Endothelial cell (in vitro differentiated cells): ENCODE data around the gene DIDO1. TPM values are rescaled to one million over a fixed set of nuclear protein-coding genes. Genes with fewer than 3 reads are reported as not detected.

ENCODE experiments used
- DNase-seq: peaks from one replicate; pipeline ENCODE4 v3.0.0; 2021; ENCODE audit warnings: low spot score
- H3K27ac Mint-ChIP-seq: one replicate; pipeline ENCODE4 v1.8.0; 2021; ENCODE audit warnings: mixed read lengths, inconsistent platforms; ENCODE audit not compliant: unreplicated experiment
- H3K27me3 Mint-ChIP-seq: one replicate; pipeline ENCODE4 v1.8.0; 2021; ENCODE audit warnings: mild to moderate bottlenecking, moderate library complexity, mixed read lengths, inconsistent platforms; ENCODE audit not compliant: unreplicated experiment
- H3K36me3 Mint-ChIP-seq: one replicate; pipeline ENCODE4 v1.8.0; 2021; ENCODE audit warnings: mild to moderate bottlenecking, low read depth, mixed read lengths, inconsistent platforms; ENCODE audit not compliant: unreplicated experiment
- H3K4me1 Mint-ChIP-seq: one replicate; pipeline ENCODE4 v1.8.0; 2021; ENCODE audit warnings: mild to moderate bottlenecking, mixed read lengths, inconsistent platforms; ENCODE audit not compliant: unreplicated experiment
- H3K4me3 Mint-ChIP-seq: one replicate; pipeline ENCODE4 v1.8.0; 2021; ENCODE audit warnings: mild to moderate bottlenecking, mixed read lengths, inconsistent platforms; ENCODE audit not compliant: unreplicated experiment
- H3K9me3 Mint-ChIP-seq: one replicate; pipeline ENCODE4 v1.8.0; 2021; ENCODE audit warnings: mixed read lengths, inconsistent platforms; ENCODE audit not compliant: unreplicated experiment
- CTCF ChIP-seq: fragments of 200-600 bp; sonication (generic); IDR thresholded peaks from one replicate; pipeline ENCODE4 v1.5.0; 2021; ENCODE audit warnings: antibody characterized with exemption; ENCODE audit not compliant: unreplicated experiment
- total RNA-seq: library from RNA; stranded (reverse); fragmentation: NEBNext Ultra II Directional; extraction: Animal tissue kit (Norgen Biotek cat#: 25700); gene quantifications from one replicate; pipeline ENCODE4 v1.2.1, GENCODE V29; 2021; ENCODE audit not compliant: unreplicated experiment

DIDO1 gene
- total RNA-seq, 1 donor from 2014 or later = 61.0 TPM

GRCh38 chr20:62864207-62864606 lies 62.1 kb downstream of the DIDO1 start:
- H3K27me3 Mint-ChIP-seq = peaks cover 8% of the 10 kb centered on the region
- H3K9me3 Mint-ChIP-seq = no peaks in the 10 kb centered on the region
- DNase-seq = no peak
- no peak for TF ChIP-seq CTCF
- no peak overlapping the region for H3K27ac Mint-ChIP-seq
- H3K4me3 Mint-ChIP-seq = no peak overlapping the region
- peaks cover 17% of the 10 kb centered on the region for H3K4me1 Mint-ChIP-seq
- H3K36me3 Mint-ChIP-seq = peaks cover 8% of the 10 kb centered on the region

- TF ChIP-seq CTCF = no peak
- Mint-ChIP-seq H3K27ac (peak within 1 kb of the TSS; percentile 82), H3K4me3 (peak within 1 kb of the TSS; percentile 94), H3K9me3 (peaks cover 3% of the 10 kb centered on the region), H3K27me3 (peaks cover 17% of the 10 kb centered on the region), H3K36me3 (peaks cover 20% of the 10 kb centered on the region), H3K4me1 (peaks cover 36% of the 10 kb centered on the region)
- DNase-seq = peak; percentile 97
These were observed 64.5 kb downstream of the DIDO1 start, which contains the start of gene TCFL5 for GRCh38 chr20:62861726-62862336. TCFL5 (minus strand) TSS chr20:62861822; CDS start chr20:62861670, 152 bp downstream.

- Mint-ChIP-seq H3K4me1 (peaks cover 38% of the 10 kb centered on the region), H3K4me3 (no peak overlapping the region), H3K27ac (no peak overlapping the region), H3K9me3 (peaks cover 3% of the 10 kb centered on the region), H3K27me3 (peaks cover 18% of the 10 kb centered on the region), H3K36me3 (peaks cover 20% of the 10 kb centered on the region)
- no peak for TF ChIP-seq CTCF
- DNase-seq = peak; percentile 41
These were observed 65.2 kb downstream of the DIDO1 start for GRCh38 chr20:62860924-62861691.

DNA sequence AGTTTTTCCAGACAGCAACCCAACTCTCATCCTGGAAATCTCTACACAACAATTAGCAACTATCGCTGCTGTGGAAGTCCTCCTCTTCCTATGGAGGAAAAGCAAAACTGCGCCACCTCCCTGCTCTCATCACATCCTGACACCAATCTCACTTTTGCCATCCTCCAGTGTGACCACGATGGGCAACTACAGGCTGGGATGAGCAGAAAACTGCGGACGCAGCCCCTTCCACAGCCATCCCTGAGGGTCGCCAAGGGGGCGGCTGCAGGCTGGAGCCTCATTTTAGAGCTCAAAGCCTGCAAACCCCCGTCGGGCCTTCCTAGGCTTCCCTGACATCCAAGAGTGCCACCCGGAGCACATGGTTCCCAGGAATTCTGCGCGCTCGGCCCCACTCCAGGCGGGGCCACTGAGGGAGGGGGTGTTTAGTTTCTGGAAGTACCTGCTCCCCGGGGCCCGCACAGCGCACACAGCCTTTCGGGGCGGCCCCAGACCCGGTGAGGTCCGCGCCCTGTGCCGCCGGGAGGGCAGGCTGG lies 65.8 kb downstream of the DIDO1 start:
- Mint-ChIP-seq H3K27me3 (peaks cover 18% of the 10 kb centered on the region), H3K36me3 (peaks cover 20% of the 10 kb centered on the region), H3K4me1 (peaks cover 38% of the 10 kb centered on the region), H3K9me3 (peaks cover 3% of the 10 kb centered on the region), H3K27ac (peak overlapping the region; percentile 67), H3K4me3 (peak overlapping the region; percentile 94)
- TF ChIP-seq CTCF = no peak
- DNase-seq = no peak

GRCh38 chr20:62859721-62860120 lies 66.6 kb downstream of the DIDO1 start:
- Mint-ChIP-seq H3K4me3 (peak overlapping the region; percentile 94), H3K36me3 (peaks cover 20% of the 10 kb centered on the region), H3K27ac (peak overlapping the region; percentile 67), H3K4me1 (peaks cover 38% of the 10 kb centered on the region), H3K9me3 (peaks cover 3% of the 10 kb centered on the region), H3K27me3 (peaks cover 18% of the 10 kb centered on the region)
- DNase-seq = no peak
- no peak for TF ChIP-seq CTCF
